GM21390 (cell line): ENCODE results near the gene CTTNBP2NL.
"Not testable (repeated sequence)": the region's sequence is repeated elsewhere in the genome, so short reads cannot be mapped to it uniquely, and the experiment has no call there.

Source experiments
- ATAC-seq: cut with Tn5 transposase; IDR thresholded peaks from one replicate; pipeline ENCODE4 v1.9.1; 2021; ENCODE audit not compliant: unreplicated experiment

Gene CTTNBP2NL

DNA sequence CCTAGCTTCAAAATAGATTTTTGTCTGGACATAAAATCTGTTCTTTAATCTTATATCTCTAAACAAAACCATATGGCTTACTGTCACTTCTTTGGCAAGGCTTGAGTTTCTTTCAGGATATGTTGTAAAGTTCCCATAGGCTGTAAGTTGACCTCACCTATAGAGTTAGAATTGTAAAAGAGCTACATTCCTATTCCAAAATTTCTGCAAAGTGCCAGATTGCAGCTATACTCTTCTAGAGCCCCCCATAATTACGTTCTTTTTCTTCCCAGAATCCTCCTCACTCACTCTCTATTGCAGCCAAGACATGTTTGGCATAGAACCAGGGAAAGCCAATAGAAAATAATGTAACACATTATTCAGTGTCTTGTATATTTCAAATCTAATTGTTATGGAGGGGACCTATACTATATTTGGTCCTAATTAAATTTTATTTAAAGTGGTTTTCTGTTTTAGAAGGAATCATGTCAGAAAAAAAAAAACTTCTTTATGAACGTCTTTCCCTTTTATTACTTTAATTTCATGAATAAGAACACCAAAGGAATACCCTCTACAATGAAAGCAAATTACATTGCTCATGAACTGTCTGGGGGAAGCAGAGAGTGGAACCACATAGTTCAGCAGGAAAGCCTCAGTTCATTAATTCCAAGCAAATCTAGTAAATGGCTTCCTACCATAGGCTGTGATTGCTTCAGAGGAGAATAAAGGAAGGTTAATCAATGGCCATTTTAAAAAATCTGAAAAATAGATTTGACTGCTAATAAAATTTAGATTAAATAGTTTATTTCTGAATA is 22.3 kb downstream of the CTTNBP2NL start:
- ATAC-seq: no peak

DNA sequence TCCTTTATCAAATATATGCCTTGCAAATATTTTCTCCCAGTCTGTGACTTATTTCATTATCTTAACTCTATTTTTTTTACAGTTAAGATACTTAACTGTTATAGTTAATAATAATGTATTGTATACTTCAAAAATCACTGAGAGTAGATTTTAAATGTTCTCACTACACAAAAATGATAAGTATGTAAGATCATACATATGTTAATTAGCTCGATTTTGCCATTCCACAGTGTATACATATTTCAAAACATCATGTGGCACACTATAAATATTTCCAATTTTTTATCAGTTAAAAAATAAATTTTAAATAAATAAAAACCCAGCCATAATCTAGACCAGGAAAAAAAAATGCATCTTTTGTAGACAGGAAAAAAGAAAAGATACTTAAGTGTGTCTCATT is 27.2 kb downstream of the CTTNBP2NL start:
- ATAC-seq: no peak

DNA sequence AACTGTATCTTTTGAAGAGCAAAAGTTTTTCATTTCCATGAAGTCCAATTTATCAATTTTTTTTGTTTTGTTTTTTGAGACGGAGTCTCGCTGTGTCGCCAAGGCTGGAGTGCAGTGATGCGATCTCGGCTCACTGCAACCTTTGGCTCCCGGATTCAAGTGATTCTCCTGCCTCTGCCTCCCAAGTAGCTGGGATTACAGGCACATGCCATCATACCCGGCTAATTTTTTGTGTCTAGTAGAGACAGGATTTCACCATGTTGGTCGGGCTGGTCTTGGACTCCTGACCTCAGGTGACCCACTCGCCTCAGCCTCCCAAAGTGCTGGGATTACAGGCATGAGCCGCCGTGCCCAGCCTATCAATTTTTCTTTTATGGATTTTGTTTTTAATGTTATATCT is 27.7 kb downstream of the CTTNBP2NL start:
- ATAC-seq: not testable (repeated sequence)

DNA sequence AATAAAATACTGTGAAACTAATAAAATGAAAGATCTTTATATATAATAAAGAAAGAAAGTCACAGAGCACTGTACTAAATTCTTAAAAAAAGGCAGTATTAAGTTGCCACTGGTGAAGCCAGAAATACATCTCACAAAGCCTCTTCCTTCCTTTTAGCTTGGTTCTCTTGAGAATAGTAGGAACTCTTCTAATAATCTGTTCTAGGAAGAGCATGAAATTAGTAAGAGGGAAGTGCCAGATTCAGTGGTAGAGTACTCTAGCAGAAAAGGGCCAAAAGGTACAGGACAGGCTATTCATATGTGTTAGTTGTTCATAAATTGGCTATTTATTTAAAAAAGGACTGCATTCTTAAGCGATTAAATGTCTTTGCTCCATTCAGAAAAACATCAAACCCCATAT is 33.7 kb downstream of the CTTNBP2NL start:
- no peak for ATAC-seq

DNA sequence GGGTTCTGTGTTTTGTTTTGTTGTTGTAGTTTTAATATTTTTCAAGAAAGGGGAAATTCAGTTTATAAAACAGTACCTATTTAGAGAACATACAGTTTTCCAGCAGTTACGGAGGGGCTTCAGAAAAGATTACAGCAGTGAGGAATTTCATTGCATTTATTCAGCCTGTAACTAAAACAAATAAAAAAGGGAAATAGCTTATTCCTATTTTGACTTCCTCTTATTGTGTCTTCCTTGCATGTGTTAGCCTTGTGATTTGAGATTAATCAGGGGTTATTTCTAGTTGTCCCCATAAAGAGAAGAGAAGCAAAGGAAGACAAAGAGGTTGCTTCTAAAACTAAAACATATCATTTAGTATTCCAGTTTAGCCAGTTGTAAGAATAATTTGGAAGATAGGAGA is 35.0 kb downstream of the CTTNBP2NL start:
- no peak for ATAC-seq

DNA sequence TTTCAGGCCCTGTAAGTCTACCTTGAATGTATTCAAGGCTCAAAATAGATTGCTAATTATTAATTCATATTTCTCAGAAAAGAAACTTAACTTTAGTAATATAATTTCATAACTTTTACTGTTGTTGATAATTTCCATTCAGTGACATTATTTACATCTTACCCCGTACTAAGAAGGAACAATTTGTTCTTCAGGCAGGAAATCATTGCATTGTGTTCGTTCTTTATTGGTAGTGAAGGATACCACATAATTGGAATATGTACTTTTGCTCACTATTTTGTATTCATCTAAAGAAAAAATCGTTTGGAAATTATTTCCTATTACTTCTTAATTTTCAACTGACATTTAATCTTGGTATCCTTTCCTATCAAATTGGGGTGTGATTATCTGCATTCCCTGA is 39.4 kb downstream of the CTTNBP2NL start:
- no peak for ATAC-seq

DNA sequence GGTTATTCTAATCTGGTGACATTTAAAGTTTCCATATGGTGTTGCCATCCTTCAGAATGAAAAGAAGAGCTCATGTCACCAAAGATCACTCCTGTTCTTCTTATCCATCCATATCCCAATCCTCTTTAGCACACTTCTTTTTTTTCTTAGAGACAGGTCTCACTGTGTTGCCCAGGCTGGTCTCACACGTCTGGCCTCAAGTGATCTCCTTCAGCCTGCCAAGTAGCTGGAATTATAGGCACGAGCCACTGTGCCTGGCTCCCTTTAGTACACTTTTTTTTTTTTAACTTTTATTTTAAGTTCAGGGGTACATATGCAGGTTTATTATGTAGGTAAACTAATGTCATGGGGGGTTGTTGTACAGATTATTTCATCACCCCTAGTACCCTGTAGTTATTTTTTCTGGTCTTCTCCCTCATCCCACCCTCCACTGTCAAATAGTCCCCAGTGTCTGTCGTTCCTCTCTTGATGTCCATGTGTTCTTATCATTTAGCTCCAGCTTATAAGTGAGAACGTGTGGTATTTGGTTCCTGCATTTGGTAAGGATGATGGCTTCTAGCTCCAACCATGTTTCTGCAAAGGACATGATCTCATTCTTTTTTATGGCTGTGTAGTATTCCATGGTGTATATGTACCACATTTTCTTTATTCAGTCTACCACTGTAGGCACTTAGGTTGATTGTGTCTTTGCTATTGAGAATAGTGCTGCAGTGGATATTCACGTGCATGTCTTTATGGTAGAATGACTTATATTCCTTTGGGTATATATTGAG is 40.6 kb downstream of the CTTNBP2NL start:
- ATAC-seq: no peak

DNA sequence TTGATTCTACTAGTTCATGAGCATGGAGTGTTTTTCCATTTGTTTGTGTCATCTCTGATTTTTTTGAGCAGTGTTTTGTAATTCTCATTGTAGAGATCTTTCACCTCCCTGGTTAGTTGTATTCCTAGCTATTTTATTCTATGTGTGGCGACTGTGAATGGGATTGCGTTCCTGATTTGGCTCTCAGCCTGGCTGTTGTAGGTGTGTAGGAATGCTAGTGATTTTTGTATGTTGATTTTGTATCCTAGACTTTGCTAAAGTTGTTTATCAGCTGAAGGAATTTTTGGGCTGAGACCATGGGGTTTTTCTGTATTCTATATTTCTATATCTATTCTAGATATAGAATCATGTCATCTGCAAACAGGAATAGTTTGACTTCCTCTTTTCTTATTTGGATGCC is 42.1 kb downstream of the CTTNBP2NL start:
- not testable (repeated sequence) for ATAC-seq

DNA sequence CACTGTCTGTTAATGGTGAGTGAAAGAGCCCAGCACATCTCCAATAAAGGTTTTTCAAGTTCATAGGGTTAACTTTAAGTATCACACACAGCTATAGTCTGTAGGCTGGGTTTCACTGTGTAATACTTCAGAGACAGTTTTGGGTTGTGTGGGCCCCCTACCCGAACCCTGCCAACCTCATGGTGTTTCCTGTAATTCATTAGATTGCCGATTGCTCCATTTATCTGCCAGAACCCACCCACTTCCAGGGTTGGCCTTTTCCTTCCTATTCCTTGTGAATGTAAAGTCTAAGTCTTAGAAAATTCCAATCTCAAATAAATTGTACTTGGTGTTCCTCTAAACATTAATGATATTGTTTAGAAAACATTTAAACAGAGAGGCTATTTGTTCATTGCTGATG is 43.6 kb downstream of the CTTNBP2NL start:
- no peak for ATAC-seq

DNA sequence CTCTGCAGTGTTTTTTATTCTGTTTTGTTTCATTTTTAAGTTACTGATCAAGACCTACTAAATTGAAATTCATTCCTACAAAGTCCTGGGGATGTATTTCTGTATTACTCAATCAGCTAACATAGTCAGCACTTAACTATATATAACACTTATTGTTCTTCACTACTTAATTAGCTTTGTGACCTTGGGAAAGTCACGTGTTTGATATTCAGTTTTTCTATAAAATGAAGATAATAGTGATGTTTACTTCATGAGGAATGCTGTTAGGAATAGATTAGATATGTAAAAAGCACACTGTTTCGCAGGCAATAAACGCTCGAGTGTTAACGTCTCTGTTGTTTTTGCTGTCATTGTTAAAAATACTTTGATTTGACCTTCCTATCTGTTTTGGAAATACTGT is 44.6 kb downstream of the CTTNBP2NL start:
- no peak for ATAC-seq

DNA sequence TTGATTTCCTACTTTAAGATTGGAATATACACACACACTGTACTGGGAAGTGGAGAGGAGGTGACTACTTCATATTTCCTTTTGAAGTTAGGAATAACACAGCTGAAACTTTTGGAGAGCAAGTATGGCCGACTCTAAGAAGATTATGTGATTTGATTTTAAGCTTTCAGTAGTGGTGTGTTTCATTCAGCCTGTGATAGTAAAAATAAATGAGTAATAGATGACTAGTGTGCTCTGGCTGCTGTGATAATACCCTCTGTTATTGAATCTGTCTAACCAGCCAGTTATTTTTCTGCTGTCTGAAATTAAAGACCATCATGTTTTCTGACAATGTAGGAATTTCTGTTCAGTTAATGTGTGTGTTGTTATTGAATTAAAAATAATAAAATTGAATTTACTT is 48.3 kb downstream of the CTTNBP2NL start:
- no peak for ATAC-seq

DNA sequence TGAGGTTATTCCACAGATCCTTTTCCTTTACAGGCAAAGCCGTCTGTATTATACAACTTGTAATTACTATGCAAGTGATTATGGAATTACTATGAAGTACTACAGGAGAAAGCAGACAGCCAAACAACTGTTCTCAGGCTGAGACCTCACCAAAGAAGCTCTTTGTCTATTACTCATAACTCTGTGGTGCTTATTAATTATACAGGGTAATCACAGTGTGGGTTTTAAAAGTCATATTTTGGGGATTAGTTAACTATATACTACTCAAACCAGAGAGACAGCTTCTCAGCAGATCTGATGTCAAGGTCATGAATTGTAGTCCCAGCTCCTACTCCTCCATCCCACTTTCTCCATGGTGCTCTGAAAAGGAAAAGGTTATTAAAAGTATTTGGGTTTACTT is 49.6 kb downstream of the CTTNBP2NL start:
- no peak for ATAC-seq

DNA sequence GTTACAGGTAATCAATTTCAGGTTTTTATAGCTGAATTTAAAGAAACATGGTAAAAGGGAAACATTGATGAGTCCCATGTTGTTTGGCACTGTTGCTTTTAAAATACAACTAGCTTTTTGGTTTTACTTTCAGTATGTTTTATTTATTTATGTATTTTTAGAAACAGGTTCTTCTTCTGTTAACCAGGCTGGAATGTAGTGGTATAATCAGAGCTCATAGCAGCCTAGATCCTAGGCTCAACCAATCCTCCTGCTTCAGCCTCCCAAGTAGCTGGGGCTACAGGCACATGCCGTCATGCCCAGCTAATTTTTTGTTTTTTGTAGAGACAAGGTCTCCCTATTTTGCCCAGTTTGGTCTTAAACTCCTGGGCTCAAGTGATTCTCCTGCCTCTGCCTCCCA is 50.4 kb downstream of the CTTNBP2NL start:
- no peak for ATAC-seq

DNA sequence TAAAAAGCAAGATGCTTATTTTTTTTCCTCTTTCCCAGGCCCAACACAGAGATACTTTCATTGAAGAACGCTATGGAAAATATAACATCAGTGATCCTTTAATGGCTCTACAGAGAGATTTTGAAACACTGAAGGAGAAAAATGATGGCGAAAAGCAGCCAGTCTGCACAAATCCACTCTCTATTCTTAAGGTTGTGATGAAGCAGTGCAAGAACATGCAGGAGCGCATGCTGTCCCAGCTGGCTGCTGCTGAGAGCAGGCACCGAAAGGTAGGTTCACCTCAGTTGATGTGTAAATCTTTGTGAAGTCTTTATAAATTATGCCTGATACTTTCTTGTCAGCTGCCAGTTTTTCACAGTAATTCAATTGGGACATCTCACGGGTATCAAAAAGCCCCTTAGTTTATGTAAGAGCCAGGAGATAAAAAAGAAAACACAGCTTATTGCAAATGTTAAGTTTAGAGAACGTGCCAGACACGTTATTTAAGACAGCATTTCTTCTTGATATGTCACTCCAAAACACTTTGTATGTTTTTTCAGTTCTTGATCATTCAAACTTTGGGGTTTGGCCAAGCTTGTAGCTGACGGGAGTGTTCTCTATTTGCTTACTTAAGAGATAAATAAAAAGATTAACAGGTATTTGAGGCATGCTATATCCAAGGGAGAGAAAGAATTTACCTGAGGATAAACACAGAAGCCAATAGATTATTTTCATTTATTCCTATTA is 53.1 kb downstream of the CTTNBP2NL start:
- no peak for ATAC-seq

DNA sequence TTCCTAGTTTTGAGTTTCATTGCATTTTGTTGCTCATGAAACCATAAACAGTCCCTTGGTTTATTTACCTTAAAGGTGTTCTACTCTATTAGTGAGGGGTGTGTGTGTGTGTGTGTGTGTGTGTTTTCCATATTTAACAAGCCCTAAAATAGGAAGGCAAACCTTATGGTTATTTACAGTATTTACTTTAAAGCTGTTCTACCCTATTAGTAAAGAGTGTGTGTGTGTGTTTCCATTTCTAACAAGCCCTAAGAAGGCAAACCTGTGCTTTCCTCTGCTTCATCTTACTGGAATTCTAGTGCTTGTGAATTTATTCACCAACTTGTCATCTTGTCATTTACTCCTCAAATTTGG is 53.6 kb downstream of the CTTNBP2NL start:
- ATAC-seq: no peak

DNA sequence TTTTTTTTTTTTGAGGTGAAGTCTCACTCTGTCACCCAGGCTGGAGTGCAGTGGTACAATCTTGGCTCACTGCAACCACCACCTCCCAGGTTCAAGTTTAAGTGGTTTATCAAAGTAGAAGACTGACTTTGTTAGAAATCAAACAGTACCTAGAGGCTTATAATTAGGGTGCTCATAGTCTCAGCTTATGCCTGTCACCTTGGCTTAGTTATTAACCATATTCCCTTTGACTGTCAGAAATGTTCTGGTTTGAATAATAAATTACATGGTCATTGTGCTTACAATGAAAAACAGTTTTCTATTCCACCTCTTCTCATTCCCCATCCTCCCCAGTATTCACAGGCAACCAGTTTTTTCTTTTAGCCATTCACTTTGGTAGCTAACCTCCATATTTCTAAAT is 54.8 kb downstream of the CTTNBP2NL start:
- no peak for ATAC-seq

DNA sequence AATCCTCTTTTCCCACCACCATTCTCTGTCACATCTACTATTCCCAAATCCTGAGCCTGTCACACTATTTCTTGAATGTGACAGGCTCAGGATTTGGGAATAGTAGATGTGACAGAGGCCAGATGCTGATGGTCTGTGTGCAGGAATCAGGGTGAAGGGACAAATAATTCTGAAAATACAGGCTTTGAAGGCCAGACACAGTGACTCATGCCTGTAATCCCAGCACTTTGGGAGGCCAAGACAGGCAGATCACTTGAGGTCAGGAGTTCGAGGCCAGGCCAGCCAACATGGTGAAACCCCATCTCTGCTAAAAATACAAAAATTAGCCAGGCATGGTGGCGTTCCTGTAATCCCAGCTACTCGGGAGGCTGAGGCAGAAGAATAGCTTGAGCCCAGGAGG is 55.3 kb downstream of the CTTNBP2NL start:
- not testable (repeated sequence) for ATAC-seq

DNA sequence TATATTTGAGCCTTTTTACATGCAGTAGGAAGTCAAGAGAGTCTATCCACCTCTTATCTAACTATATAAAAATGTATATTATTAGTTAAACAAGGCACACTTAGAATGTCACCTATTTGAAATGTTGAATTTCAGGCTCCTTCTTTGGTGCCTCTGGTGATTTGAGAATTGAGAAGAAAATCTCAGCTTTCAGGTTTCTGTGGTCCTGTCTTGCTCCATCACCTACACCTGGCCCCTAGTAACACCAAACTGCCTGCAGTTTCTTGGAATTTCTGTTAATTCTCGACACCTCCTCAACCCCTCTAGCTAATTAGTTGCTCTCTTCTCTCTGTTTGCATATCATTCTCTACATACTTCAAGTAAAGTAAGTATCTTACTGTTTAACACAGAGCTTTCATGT is 57.9 kb downstream of the CTTNBP2NL start:
- ATAC-seq: no peak

DNA sequence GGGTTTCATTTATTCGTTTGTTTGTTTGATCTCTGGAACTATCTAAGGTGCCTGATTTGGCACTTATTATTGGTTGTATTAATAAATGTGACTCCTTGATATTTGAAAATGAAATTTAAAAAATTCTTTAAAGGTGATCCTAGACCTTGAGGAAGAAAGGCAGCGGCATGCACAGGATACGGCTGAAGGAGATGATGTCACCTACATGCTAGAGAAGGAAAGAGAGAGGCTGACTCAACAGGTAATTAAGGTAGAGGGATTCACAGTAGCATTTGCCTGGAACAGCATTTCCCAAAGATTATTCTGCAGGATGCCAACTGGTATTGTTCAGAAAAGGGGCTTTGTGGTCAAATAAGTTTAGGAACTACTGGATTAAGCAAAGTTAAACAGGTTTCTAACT is 58.3 kb downstream of the CTTNBP2NL start:
- no peak for ATAC-seq

DNA sequence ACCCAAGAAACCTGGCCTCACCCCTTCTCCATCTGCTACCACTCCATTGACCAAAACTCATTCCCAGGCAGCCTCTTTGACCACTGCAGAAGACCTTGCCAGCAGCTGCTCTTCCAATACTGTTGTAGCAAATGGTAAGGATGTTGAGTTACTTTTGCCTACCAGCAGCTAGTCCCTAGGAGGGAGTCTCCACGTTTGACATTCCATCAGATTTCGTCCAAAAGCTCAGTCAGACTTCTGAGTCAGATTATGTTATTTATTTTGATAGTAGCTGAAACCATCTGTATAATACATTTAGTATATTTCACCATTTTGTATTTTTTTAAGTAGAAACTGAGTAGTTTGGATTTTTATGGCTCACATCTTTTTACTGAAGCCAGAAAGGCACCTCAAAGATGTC is 61.2 kb downstream of the CTTNBP2NL start:
- no peak for ATAC-seq

DNA sequence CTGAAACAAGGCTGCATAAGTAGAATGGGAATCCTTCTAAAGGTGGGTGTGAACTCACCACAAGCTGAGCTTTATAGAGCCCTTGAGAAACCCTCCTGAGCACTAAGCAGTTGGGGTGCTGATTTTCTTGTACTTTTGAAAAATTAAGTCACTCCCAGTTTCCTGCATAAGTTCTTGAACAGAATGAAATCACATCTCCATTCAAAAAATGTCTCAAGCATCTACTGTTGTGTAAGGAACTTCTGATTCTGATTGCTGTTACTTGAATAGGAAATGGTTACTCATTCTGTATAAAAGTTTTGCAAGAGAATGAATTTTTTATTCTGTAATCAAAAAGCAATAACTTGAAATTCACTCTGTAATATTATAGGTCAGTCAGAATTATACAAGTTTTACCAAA is 61.9 kb downstream of the CTTNBP2NL start:
- ATAC-seq: no peak

DNA sequence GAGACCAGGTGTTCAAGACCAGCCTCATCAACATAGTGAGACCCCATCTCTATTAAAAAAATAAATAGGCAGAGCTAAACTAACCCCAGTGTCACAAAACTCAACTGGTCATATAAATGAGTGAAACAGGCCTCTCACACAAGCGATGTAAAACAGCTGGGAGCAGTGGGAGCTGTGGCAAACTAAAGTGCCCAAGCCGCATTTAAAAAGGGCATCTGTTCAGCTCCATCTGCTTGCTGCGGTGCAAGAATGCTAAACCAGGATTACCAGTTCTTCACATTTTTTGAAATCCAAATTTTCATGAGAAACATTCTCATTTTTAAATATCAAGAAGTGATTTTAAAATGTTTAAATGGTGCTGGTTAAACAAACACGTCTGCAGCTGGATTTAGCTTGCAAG is 62.7 kb downstream of the CTTNBP2NL start:
- ATAC-seq: no peak
